Measurements from ENCODE around the gene SDCCAG8. TPM values are rescaled to one million over a fixed set of nuclear protein-coding genes. Genes with fewer than 3 reads are reported as not detected.
A peak's percentile ranks its signal among the peaks of the same experiment; 100 is the strongest.
"Not testable (repeated sequence)": the region's sequence is repeated elsewhere in the genome, so short reads cannot be mapped to it uniquely, and the experiment has no call there.

Gene SDCCAG8
- total RNA-seq: 18.1 and 25.4 TPM in 2 replicates

DNA sequence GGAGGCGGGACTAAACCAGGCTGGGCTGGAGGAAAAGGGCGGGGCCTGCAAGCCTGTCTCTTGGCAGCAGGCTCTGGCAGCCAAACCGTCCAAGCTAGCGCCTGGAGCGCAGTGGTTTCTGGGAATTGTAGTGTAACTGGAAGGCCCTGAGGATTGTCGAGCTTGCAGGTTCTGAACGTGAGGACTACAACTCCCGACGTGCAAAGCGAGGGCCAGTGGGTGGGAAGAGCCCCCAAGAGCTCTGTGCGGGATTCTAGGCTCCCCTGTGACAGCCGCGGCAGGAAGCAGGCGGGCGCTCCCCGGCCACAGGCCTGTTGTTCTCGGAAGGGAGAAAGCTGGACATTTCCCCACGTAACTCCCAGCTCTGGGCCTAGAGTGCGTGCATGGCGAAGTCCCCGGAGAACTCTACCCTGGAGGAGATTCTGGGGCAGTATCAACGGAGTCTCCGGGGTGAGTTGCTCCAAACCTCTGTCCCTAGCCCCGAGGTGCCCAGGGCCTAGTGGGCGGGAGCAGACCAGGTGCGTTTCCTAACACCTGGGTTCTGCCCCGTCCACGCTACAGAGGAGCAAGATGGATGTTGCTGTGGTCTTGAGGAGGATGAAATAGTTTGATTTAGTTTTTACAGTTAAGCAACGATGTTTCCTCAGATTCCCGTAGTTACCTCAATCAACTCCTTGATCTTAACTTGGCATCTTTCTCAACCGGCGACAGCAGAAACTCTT is at the start of gene SDCCAG8:
SDCCAG8 (plus strand) TSS at position 251 of the 722 bp plus-strand sequence; CDS start at position 384, 133 bp downstream.
- DNase-seq (ENCODE audit: low spot score): peak; percentile 94
- Mint-ChIP-seq H3K36me3 (ENCODE audit: low read depth) (peaks cover 15% of the 10 kb centered on the region), H3K4me3 (ENCODE audit: low read depth) (peak within 1 kb of the TSS; percentile 97), H3K4me1 (ENCODE audit: low read depth) (peaks cover 20% of the 10 kb centered on the region), H3K27ac (peak within 1 kb of the TSS; percentile 100), H3K9me3 (no peaks in the 10 kb centered on the region), H3K27me3 (ENCODE audit: low read depth) (no peaks in the 10 kb centered on the region)
- intact Hi-C loops (cut with micrococcal nuclease): loop anchor here (1.0 to 10.0 kb wide), 10 partner anchors 31 to 1606 kb away; partner anchors contain the start of genes EXO1 and HNRNPU

DNA sequence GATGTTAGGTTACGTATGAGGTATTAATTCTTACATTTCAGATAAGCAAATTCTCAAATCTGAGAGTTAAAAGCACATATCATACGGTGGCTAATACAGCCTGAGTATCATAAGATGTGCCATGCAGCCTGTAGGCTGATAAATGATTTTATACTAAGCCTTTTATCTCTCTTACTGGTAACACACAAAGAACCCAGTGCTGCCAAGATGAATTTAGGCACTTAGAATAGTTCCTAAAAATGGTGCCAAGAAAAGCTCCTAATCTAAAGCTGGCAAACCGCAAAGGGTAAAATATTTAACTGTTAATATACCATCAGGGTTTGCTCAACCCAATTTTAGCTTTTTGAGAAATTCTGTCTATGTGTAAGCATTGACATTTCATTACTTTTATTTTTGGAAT is 43.9 kb upstream of the SDCCAG8 start:
- H3K36me3 Mint-ChIP-seq (ENCODE audit: low read depth): peaks cover 21% of the 10 kb centered on the region
- DNase-seq (ENCODE audit: low spot score); H3K27ac Mint-ChIP-seq; H3K4me3 Mint-ChIP-seq (ENCODE audit: low read depth); H3K27me3 Mint-ChIP-seq (ENCODE audit: low read depth); H3K9me3 Mint-ChIP-seq; H3K4me1 Mint-ChIP-seq (ENCODE audit: low read depth); intact Hi-C loops (cut with micrococcal nuclease): not testable (repeated sequence)

DNA sequence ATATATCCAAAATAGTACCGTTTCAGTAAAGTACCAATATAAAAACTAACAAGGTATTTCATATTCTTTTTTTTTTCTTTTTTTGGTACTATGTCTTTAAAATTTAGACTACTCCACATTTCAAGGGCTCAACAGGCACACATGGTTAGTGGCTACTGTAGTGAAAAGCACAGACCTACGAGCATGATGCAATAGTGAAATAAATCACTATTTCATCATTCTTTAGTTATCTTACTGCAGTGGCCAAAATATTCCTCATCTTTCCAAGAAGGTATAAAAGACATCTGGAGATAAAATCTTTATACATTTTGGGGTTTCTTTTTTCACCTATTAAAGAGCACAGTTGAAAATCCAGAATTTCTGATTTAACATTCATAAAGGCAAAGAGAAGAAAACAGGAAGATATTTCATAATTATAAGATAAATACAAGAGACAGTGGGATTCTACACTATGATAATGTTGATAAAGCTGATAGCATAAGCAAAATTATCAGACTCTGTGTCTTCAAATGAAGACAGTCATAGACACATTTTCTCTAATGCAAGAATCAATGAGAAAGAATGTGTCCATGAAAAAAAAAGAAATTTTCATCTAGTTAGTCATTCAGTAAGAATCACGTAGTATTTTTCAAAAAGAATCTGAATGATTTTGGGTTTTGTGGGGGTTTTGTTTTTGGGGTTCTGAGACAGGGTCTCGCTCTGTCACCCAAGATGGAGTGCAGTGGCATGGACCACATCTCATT is 42.6 kb upstream of the SDCCAG8 start:
- peaks cover 18% of the 10 kb centered on the region for H3K36me3 Mint-ChIP-seq (ENCODE audit: low read depth)
- intact Hi-C loops (cut with micrococcal nuclease): no loop called here

DNA sequence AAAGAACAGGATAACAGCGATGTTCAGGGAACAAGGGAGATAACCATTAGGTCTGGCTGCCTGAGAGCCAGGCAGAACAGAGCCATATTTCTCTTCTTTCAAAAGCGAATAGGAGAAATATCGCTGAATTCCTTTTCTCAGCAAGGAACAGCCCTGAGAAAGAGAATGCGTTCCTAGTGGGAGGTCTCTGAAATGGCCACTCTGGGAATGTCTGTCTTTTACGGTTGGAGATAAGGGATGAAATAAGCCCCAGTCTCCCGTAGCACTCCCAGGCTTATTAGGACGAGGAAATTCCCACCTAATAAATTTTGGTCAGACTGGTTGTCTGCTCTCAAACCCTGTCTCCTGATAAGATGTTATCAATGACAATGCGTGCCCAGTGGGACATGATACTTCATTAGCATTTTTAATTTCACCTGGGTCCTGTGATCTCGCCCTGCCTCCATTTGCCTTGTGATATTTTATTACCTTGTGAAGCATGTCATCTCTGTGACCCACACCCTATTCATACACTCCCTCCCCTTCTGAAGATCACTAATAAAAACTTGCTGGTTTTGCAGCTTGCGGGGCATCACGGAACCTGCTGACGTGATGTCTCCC is 40.5 kb upstream of the SDCCAG8 start:
- DNase-seq (ENCODE audit: low spot score); intact Hi-C loops (cut with micrococcal nuclease); H3K4me1 Mint-ChIP-seq (ENCODE audit: low read depth); H3K9me3 Mint-ChIP-seq; H3K4me3 Mint-ChIP-seq (ENCODE audit: low read depth); H3K27ac Mint-ChIP-seq; H3K27me3 Mint-ChIP-seq (ENCODE audit: low read depth): not testable (repeated sequence)
- H3K36me3 Mint-ChIP-seq (ENCODE audit: low read depth): peaks cover 30% of the 10 kb centered on the region

More for the DNA sequence above, 42.6 kb upstream of the SDCCAG8 start:
- Mint-ChIP-seq H3K4me3 (ENCODE audit: low read depth) (no peak overlapping the region), H3K9me3 (no peaks in the 10 kb centered on the region), H3K4me1 (ENCODE audit: low read depth) (peaks cover 2% of the 10 kb centered on the region), H3K27ac (no peak overlapping the region), H3K27me3 (ENCODE audit: low read depth) (no peaks in the 10 kb centered on the region)
- no peak for DNase-seq (ENCODE audit: low spot score)

DNA sequence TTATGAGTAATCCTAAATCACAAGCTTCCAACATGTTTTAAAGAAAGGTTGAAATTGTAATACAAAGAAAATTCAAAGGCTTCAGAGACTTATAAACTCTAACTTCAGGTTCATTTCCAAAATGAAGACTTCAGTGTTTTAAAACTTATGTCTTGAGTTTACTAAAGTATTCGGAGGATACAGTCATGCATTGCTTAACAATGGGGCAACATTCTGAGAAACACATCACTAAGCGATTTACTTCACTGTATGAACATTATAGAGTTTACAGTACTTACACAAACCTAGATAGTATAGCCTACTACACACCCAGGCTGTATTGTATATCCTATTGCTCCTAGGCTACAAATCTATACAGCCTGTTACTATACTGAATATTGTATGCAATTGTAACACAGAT is 39.1 kb upstream of the SDCCAG8 start:
- intact Hi-C loops (cut with micrococcal nuclease): no loop called here
- Mint-ChIP-seq H3K4me3 (ENCODE audit: low read depth) (no peak overlapping the region), H3K27ac (no peak overlapping the region), H3K4me1 (ENCODE audit: low read depth) (peaks cover 2% of the 10 kb centered on the region), H3K36me3 (ENCODE audit: low read depth) (peaks cover 44% of the 10 kb centered on the region), H3K9me3 (no peaks in the 10 kb centered on the region), H3K27me3 (ENCODE audit: low read depth) (no peaks in the 10 kb centered on the region)
- DNase-seq (ENCODE audit: low spot score): no peak

DNA sequence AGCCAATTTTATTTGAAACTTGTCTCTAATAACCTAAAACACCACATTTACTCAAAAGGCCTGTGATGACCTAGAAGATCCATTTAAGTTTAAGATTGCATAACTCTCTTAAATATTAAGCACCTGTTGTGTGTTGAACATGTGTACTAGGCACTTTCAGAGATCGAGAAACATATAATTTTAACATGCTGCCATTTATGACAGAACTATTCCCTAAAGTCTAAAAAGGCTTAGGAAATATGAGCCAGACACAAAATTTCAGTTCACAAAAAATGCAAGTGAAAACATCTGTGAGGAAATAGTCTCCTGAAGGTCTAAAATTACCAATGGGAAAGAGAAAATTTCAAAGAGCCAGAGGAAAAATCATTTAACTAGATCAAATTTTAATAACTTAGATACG is 38.5 kb upstream of the SDCCAG8 start:
- H3K9me3 Mint-ChIP-seq: no peaks in the 10 kb centered on the region
- peaks cover 48% of the 10 kb centered on the region for H3K36me3 Mint-ChIP-seq (ENCODE audit: low read depth)
- intact Hi-C loops (cut with micrococcal nuclease): no loop called here
- H3K27me3 Mint-ChIP-seq (ENCODE audit: low read depth): no peaks in the 10 kb centered on the region
- peaks cover 2% of the 10 kb centered on the region for H3K4me1 Mint-ChIP-seq (ENCODE audit: low read depth)
- H3K27ac Mint-ChIP-seq: no peak overlapping the region
- no peak overlapping the region for H3K4me3 Mint-ChIP-seq (ENCODE audit: low read depth)
- no peak for DNase-seq (ENCODE audit: low spot score)

DNA sequence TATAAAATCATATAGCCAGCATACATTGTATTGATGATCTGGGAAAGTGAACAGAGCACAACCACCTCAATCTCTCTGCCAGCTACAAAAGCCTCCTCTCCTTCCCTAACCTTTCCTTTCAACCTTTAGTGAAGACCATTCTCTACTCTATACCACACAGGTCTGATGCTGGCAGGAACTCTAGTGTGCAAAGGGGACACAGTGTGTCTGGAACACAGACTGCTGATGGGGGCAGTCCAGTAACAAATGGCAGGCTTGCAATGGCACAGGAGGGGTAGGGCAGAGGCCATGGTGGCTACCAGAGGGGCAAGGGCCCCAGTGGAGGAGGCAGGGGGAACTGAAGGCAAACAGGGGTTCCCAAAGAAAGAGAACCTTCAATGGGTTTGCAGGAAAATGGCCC is 37.8 kb upstream of the SDCCAG8 start:
- H3K27me3 Mint-ChIP-seq (ENCODE audit: low read depth): no peaks in the 10 kb centered on the region
- H3K4me3 Mint-ChIP-seq (ENCODE audit: low read depth): no peak overlapping the region
- peaks cover 2% of the 10 kb centered on the region for H3K4me1 Mint-ChIP-seq (ENCODE audit: low read depth)
- no peak for DNase-seq (ENCODE audit: low spot score)
- intact Hi-C loops (cut with micrococcal nuclease): no loop called here
- no peak overlapping the region for H3K27ac Mint-ChIP-seq
- H3K9me3 Mint-ChIP-seq: no peaks in the 10 kb centered on the region
- peaks cover 53% of the 10 kb centered on the region for H3K36me3 Mint-ChIP-seq (ENCODE audit: low read depth)

DNA sequence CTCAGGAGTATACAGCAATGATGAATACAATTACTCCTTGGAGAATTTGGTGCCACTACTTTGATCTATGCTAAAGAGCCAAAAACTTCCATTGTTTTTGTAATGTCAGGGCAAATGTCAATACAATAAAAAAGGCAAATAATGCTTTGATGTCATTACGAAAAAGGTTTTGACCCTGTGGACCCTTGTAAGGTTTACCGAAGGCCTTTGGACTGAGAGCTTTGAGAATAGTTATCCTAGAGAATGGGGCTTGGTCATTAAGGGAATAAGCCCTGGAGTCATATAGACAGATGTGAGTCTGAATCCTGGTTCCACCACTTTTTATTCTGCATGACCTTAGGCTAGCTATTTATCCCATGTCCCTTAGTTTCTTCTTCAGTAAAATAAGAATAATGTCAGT is 28.2 kb upstream of the SDCCAG8 start:
- H3K27ac Mint-ChIP-seq: no peak overlapping the region
- no peaks in the 10 kb centered on the region for H3K27me3 Mint-ChIP-seq (ENCODE audit: low read depth)
- H3K4me3 Mint-ChIP-seq (ENCODE audit: low read depth): no peak overlapping the region
- no peak for DNase-seq (ENCODE audit: low spot score)
- no peaks in the 10 kb centered on the region for H3K4me1 Mint-ChIP-seq (ENCODE audit: low read depth)
- intact Hi-C loops (cut with micrococcal nuclease): no loop called here
- peaks cover 32% of the 10 kb centered on the region for H3K9me3 Mint-ChIP-seq
- peaks cover 50% of the 10 kb centered on the region for H3K36me3 Mint-ChIP-seq (ENCODE audit: low read depth)

DNA sequence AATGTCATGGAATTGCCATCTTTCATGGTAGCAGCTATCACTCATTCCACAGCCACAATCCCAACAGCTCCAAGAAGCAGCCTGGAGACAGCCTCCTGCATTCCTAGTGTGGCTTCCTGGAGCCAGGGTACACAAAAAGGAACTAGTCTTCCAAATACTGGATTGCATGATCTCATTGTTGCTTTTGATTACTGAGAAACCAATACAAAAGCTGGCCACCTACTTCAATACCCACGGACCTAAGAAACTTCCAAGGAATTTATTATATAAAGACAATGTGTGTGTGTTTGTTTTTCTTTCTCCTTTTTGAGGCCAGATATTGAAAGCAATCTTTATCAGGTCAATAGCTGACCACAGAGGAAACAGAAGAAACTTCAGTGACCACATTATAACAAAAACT is 26.3 kb upstream of the SDCCAG8 start:
- H3K36me3 Mint-ChIP-seq (ENCODE audit: low read depth): peaks cover 48% of the 10 kb centered on the region
- peaks cover 45% of the 10 kb centered on the region for H3K9me3 Mint-ChIP-seq
- no peak overlapping the region for H3K4me3 Mint-ChIP-seq (ENCODE audit: low read depth)
- no peak for DNase-seq (ENCODE audit: low spot score)
- H3K27ac Mint-ChIP-seq: no peak overlapping the region
- H3K4me1 Mint-ChIP-seq (ENCODE audit: low read depth): no peaks in the 10 kb centered on the region
- intact Hi-C loops (cut with micrococcal nuclease): no loop called here
- H3K27me3 Mint-ChIP-seq (ENCODE audit: low read depth): no peaks in the 10 kb centered on the region

DNA sequence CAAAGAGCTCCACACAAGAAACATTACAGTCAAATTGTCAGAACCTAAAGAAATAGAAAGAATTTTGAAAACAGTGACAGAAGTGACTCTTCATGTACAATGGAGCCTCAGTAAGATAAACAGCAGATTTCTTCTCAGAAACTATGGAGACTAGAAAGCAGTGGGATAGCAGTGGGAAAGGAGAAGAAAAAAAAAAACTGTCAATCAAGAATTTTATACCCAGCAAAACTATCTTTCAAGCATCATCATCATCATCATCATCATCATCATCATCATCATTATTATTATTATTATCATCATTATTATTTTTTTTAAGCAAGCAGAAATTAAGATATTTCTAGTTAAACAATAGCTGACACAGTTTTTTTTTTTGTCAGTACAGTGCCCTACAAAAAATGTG is 24.9 kb upstream of the SDCCAG8 start:
- Mint-ChIP-seq H3K4me3 (ENCODE audit: low read depth) (no peak overlapping the region), H3K4me1 (ENCODE audit: low read depth) (no peaks in the 10 kb centered on the region), H3K27ac (no peak overlapping the region), H3K36me3 (ENCODE audit: low read depth) (peaks cover 53% of the 10 kb centered on the region), H3K27me3 (ENCODE audit: low read depth) (no peaks in the 10 kb centered on the region), H3K9me3 (peaks cover 51% of the 10 kb centered on the region)
- no peak for DNase-seq (ENCODE audit: low spot score)
- intact Hi-C loops (cut with micrococcal nuclease): no loop called here

DNA sequence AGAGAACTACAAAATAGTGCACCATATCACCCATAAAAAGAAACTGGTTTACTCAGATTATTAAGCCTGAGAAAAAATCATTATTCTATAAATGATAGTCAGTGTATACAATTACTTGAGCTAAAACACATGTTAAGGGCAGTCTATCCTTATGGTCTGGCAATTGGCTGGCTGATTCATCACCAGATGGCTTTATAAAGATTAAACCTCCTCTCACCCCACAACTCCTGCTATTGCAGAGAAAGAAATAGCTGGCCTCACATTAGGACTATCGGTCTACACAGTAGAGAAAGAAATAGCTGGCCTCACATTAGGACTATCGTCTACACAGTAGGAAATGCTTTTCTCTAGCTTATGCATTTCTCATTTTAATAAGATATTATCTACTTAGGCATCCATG is 21.9 kb upstream of the SDCCAG8 start:
- intact Hi-C loops (cut with micrococcal nuclease): no loop called here
- H3K27ac Mint-ChIP-seq: no peak overlapping the region
- H3K9me3 Mint-ChIP-seq: peaks cover 46% of the 10 kb centered on the region
- no peak for DNase-seq (ENCODE audit: low spot score)
- H3K4me1 Mint-ChIP-seq (ENCODE audit: low read depth): no peaks in the 10 kb centered on the region
- no peak overlapping the region for H3K4me3 Mint-ChIP-seq (ENCODE audit: low read depth)
- H3K27me3 Mint-ChIP-seq (ENCODE audit: low read depth): no peaks in the 10 kb centered on the region
- H3K36me3 Mint-ChIP-seq (ENCODE audit: low read depth): peaks cover 67% of the 10 kb centered on the region

DNA sequence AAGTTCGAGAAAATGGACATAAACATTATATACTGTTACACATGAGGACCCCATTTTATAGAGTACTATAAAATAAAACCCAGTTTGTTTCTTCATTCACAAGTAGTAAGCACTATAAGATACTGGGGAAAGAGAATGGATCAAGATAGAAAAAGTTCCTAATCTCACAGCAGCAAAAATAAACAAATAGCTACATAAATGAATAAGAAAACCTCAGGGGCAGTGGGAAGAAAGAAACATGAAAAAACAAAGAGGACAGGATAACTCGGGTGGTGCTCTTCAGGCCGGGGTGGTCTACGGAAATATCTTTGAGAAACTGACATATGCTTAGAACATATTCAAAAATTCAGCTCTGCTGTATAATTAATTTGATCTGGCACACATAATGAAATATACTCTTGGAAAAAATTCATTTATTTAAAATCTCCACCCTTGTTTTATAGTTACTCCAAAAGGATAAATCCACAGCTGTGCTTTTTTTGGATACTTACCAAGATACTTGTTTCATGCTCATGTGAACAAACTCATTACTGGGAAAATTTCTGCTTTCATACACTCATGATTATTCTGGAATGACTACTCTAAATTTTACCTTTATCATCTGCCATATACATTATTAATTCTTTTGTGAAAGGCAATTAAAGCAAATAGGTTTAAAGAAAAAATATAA is 20.7 kb upstream of the SDCCAG8 start:
- Mint-ChIP-seq H3K4me3 (ENCODE audit: low read depth) (no peak overlapping the region), H3K9me3 (peaks cover 42% of the 10 kb centered on the region), H3K27me3 (ENCODE audit: low read depth) (no peaks in the 10 kb centered on the region), H3K27ac (no peak overlapping the region), H3K4me1 (ENCODE audit: low read depth) (no peaks in the 10 kb centered on the region), H3K36me3 (ENCODE audit: low read depth) (peaks cover 64% of the 10 kb centered on the region)
- no peak for DNase-seq (ENCODE audit: low spot score)
- intact Hi-C loops (cut with micrococcal nuclease): no loop called here

Data from activated T-helper 2 cell treated with anti-CD3 and anti-CD28 coated beads, Interferon-gamma antibody, Interleukin-2, Interleukin-4, amounts not matched to agents 10 μg/mL and 5 μg/mL and 100 μg/mL, durations not matched to agents 14 hours and 24 hours and 36 hours (primary cell).